Loucy (cell line): ENCODE data around the gene LLGL2.

Experiments used
- H2AFZ ChIP-seq: fragments of 200-600 bp; sonication (generic); 2 replicates; pipeline ENCODE4 v1.6.0; 2016; ENCODE audit warnings: antibody characterized with exemption, mild to moderate bottlenecking, low read length, moderate library complexity
- H3F3A ChIP-seq: fragments of 200-600 bp; 2 replicates; pipeline ENCODE4 v1.6.0; 2016; ENCODE audit warnings: antibody characterized with exemption, low read depth, mild to moderate bottlenecking
- H3K27me3 ChIP-seq: fragments of 200-600 bp; sonication (generic); 2 replicates; pipeline ENCODE4 v1.6.1; 2014; ENCODE audit warnings: low read length, mild to moderate bottlenecking; ENCODE audit not compliant: insufficient read depth, poor library complexity, severe bottlenecking
- H3K36me3 ChIP-seq: fragments of 200-600 bp; sonication (generic); 2 replicates; pipeline ENCODE4 v1.6.1; 2016; ENCODE audit warnings: low read length; ENCODE audit not compliant: insufficient read depth
- H3K4me1 ChIP-seq: fragments of 200-600 bp; sonication (generic); 2 replicates; pipeline ENCODE4 v1.5.1; 2014; ENCODE audit warnings: low read length, mild to moderate bottlenecking; ENCODE audit not compliant: insufficient read depth, poor library complexity, severe bottlenecking
- H3K4me2 ChIP-seq: fragments of 200-600 bp; sonication (generic); 2 replicates; pipeline ENCODE4 v1.6.0; 2014; ENCODE audit warnings: antibody characterized with exemption, low read length, low read depth, mild to moderate bottlenecking; ENCODE audit not compliant: poor library complexity, severe bottlenecking
- H3K4me3 ChIP-seq: fragments of 200-600 bp; sonication (generic); 2 replicates; pipeline ENCODE4 v1.5.1; 2014; ENCODE audit warnings: low read length, mild to moderate bottlenecking, mixed read lengths; ENCODE audit not compliant: poor library complexity, severe bottlenecking
- H3K79me2 ChIP-seq: fragments of 200-600 bp; sonication (generic); 2 replicates; pipeline ENCODE4 v1.6.1; 2014; ENCODE audit warnings: low read length; ENCODE audit not compliant: insufficient read depth
- H3K9ac ChIP-seq: fragments of 200-600 bp; sonication (generic); 2 replicates; pipeline ENCODE4 v1.6.0; 2014; ENCODE audit warnings: mild to moderate bottlenecking, low read depth, low read length, moderate library complexity; ENCODE audit not compliant: poor library complexity, severe bottlenecking
- H3K9me2 ChIP-seq: fragments of 200-600 bp; sonication (generic); replicated peaks from 2 replicates; pipeline ENCODE4 v1.6.1; 2016; ENCODE audit warnings: low read depth, low read length, mixed read lengths
- H3K9me3 ChIP-seq: fragments of 200-600 bp; sonication (generic); 2 replicates; pipeline ENCODE4 v1.6.1; 2014; ENCODE audit warnings: mild to moderate bottlenecking, antibody characterized with exemption, low read length, low read depth; ENCODE audit not compliant: insufficient read depth
- H4K20me1 ChIP-seq: fragments of 200-600 bp; sonication (generic); 2 replicates; pipeline ENCODE4 v1.6.0; 2014; ENCODE audit warnings: antibody characterized with exemption, low read length, mild to moderate bottlenecking; ENCODE audit not compliant: insufficient read depth, poor library complexity, severe bottlenecking
- CTCF ChIP-seq: fragments of 200-600 bp; sonication (generic); conservative IDR thresholded peaks from 2 replicates; pipeline ENCODE4 v1.5.1; 2014; ENCODE audit warnings: mild to moderate bottlenecking, antibody characterized with exemption, low read length
- EZH2phosphoT487 ChIP-seq: fragments of 200-600 bp; IDR thresholded peaks from 2 replicates; pipeline ENCODE4 v1.6.1; 2018; ENCODE audit warnings: antibody characterized with exemption, mild to moderate bottlenecking, moderate library complexity, borderline replicate concordance

The LLGL2 gene

DNA sequence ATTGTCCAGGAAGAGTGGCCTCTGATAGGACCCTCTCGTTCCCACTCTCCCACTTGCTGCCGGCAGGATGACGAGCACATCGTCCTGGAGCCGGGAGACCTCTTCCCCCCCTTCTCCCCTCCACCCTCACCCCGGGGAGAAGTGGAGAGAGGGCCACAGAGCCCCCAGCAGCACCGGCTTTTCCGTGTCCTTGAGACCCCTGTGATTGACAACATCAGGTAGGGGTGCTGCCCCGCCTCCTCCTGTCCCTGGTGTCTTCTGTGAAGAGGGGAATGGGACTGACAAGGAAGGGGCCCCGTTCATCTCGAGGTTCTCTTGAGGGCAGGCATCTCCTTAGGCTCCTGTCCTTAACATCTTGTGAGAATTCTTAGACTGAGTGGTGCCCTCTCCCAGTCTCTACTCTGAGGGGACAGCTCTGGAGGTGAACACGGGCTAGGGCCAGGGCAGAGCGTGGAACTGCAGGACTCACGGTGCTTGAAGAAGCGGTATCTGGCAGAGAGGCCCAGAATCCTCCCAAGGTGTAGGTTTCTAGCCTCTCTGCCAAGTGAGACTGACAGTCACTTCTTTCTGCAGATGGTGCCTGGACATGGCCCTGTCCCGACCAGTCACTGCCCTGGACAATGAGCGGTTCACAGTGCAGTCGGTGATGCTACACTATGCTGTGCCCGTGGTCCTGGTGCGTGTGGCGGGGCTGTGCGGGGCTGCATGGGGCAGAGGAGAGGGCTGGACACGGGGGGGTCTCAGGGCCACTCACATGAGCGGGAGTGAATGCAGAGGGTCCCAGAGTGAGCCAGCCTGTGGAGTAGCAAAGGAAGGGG lies 36.6 kb upstream of the LLGL2 start:
- no peak overlapping the region for H3K4me2 ChIP-seq
- TF ChIP-seq CTCF (no peak), EZH2phosphoT487 (no peak)
- H3F3A ChIP-seq = no peaks in the 10 kb centered on the region
- H3K79me2 ChIP-seq = no peaks in the 10 kb centered on the region
- H3K4me1 ChIP-seq = peaks cover 13% of the 10 kb centered on the region
- no peak overlapping the region for H2AFZ ChIP-seq
- peaks cover 24% of the 10 kb centered on the region; the same call in 1 of the 2 replicates for H3K36me3 ChIP-seq
- H3K9ac ChIP-seq = no peak overlapping the region
- H3K4me3 ChIP-seq = no peak overlapping the region
- H3K9me3 ChIP-seq = no peaks in the 10 kb centered on the region
- no peaks in the 10 kb centered on the region for H3K9me2 ChIP-seq
- no peaks in the 10 kb centered on the region for H3K27me3 ChIP-seq
- H4K20me1 ChIP-seq = no peaks in the 10 kb centered on the region

DNA sequence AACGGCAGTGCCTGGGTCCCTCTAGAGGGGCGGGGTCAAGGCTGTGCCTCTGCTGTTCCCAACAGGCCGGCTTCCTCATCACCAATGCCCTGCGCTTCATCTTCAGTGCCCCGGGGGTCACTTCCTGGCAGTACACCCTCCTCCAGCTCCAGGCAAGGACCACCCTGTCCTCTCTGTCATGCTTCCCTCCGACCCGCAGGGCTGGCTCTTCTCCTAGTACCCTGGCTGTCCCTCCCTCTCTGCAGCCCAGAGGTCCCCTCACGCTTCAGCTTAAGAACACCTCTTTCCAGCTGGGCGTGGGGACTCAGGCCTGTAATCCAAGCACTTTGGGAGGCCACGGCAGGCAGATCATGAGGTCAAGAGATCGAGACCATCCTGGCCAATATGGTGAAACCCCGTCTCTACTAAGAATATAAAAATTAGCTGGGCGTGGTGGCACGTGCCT lies 36.0 kb upstream of the LLGL2 start:
- TF ChIP-seq CTCF (no peak), EZH2phosphoT487 (no peak)
- no peaks in the 10 kb centered on the region for H4K20me1 ChIP-seq
- peaks cover 30% of the 10 kb centered on the region; the same call in 1 of the 2 replicates for H3K36me3 ChIP-seq
- peaks cover 13% of the 10 kb centered on the region for H3K4me1 ChIP-seq
- H3K4me3 ChIP-seq = no peak overlapping the region
- H3F3A ChIP-seq = no peaks in the 10 kb centered on the region
- H3K9me3 ChIP-seq = no peaks in the 10 kb centered on the region
- no peaks in the 10 kb centered on the region for H3K9me2 ChIP-seq
- H3K27me3 ChIP-seq = no peaks in the 10 kb centered on the region
- no peak overlapping the region for H3K4me2 ChIP-seq
- no peak overlapping the region for H2AFZ ChIP-seq
- no peaks in the 10 kb centered on the region for H3K79me2 ChIP-seq
- no peak overlapping the region for H3K9ac ChIP-seq

DNA sequence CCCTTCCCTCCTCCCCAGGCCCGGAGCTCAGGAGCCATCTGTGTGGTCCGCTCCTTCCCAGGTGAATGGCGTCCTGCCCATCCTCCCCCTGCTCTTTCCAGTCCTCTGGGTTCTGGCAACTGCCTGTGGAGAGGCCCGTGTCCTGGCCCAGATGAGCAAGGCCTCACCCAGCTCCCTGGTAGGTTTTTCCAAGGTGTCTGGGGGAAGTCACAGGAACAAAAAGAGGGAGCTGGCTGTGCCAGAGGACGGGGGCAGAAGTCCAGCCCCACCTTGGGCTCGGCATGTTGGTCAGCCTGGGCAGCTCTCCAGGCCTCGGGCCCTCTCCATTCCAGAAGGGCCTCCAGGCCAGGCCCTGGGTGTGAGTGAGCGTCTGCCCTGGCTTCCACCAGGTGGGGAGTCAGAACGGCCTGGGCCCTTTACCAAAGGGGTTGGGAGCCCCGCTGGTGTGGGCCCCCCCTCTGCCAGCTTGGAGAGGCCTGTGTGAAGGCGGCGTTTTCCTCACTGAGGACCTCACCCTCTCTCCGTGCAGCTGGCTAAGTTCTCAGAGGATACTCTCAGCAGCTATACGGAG lies 35.2 kb upstream of the LLGL2 start:
- Histone ChIP-seq H3K4me2 (no peak overlapping the region), H3K36me3 (peaks cover 37% of the 10 kb centered on the region; the same call in 1 of the 2 replicates)

More for the DNA sequence above, 35.2 kb upstream of the LLGL2 start:
- Histone ChIP-seq H3K79me2 (no peaks in the 10 kb centered on the region), H2AFZ (no peak overlapping the region), H3K27me3 (no peaks in the 10 kb centered on the region), H3K9me2 (no peaks in the 10 kb centered on the region), H3K9ac (no peak overlapping the region), H3K4me3 (no peak overlapping the region), H3K4me1 (peaks cover 13% of the 10 kb centered on the region), H4K20me1 (no peaks in the 10 kb centered on the region), H3K9me3 (no peaks in the 10 kb centered on the region), H3F3A (no peaks in the 10 kb centered on the region)
- no peak for TF ChIP-seq CTCF
- no peak for TF ChIP-seq EZH2phosphoT487
